Measurements from ENCODE around the gene ZNF462. TPM values are rescaled to one million over a fixed set of nuclear protein-coding genes. Genes with fewer than 3 reads are reported as not detected.

ZNF462 gene
- total RNA-seq, 4 donors from 2014 or later, result 18.6 to 37.1 (median 27.3) TPM

GRCh38 chr9:106867286-106867685 is 4.3 kb downstream of the ZNF462 start:
- Histone ChIP-seq H3K27me3 (peaks cover 0 to 4% of the 10 kb centered on the region in 2 donors), H3K27ac (peak overlapping the region in 1 of 4 donors; percentile 93), H3K9me3 (no peaks in the 10 kb centered on the region), H3K36me3 (no peaks in the 10 kb centered on the region), H3K4me3 (no peak overlapping the region), H3K4me1 (peaks cover 7 to 75% (median 44%) of the 10 kb centered on the region in 4 donors)
- TF ChIP-seq POLR2A (IDR thresholded peaks at IDR 0.05), result no peak
- TF ChIP-seq EP300 (IDR thresholded peaks at IDR 0.05), result no peak
- no peak for TF ChIP-seq CTCF (IDR thresholded peaks at IDR 0.05)
- DNase-seq (ENCODE audit: low spot score in 2 of 2), result no peak
- WGBS, 2 donors, result 83 to 86% methylated on average over 4 of the region's 4 CpGs

GRCh38 chr9:106868087-106868486 is 5.1 kb downstream of the ZNF462 start:
- H3K36me3 ChIP-seq, result no peaks in the 10 kb centered on the region
- WGBS, 2 donors, result 36 to 40% methylated on average over 1 of the region's 1 CpG
- TF ChIP-seq EP300 (IDR thresholded peaks at IDR 0.05) (no peak), CTCF (IDR thresholded peaks at IDR 0.05) (no peak), POLR2A (IDR thresholded peaks at IDR 0.05) (no peak)
- H3K4me1 ChIP-seq, result peaks cover 7 to 83% (median 44%) of the 10 kb centered on the region in 4 donors
- peaks cover 0 to under 1% of the 10 kb centered on the region in 2 donors for H3K27me3 ChIP-seq
- peak overlapping the region in 3 of 4 donors; percentile 15 to 93 (median 70) for H3K27ac ChIP-seq
- H3K9me3 ChIP-seq, result no peaks in the 10 kb centered on the region
- H3K4me3 ChIP-seq, result no peak overlapping the region
- no peak for DNase-seq (ENCODE audit: low spot score in 2 of 2)

GRCh38 chr9:106868565-106868964 is 5.6 kb downstream of the ZNF462 start:
- H3K27me3 ChIP-seq, result no peaks in the 10 kb centered on the region
- H3K27ac ChIP-seq, result peak overlapping the region in 3 of 4 donors; percentile 15 to 93 (median 70)
- H3K4me3 ChIP-seq, result no peak overlapping the region
- no peaks in the 10 kb centered on the region for H3K36me3 ChIP-seq
- 20 to 25% methylated on average over 5 of the region's 5 CpGs for whole genome bisulfite sequencing, 2 donors
- peak; percentile 17 to 18 for DNase-seq (ENCODE audit: low spot score in 2 of 2)
- TF ChIP-seq POLR2A (IDR thresholded peaks at IDR 0.05) (no peak), EP300 (IDR thresholded peaks at IDR 0.05) (peak in 1 of 2 donors; percentile 42)
- H3K4me1 ChIP-seq, result peaks cover 7 to 86% (median 44%) of the 10 kb centered on the region in 4 donors
- no peaks in the 10 kb centered on the region for H3K9me3 ChIP-seq

- Histone ChIP-seq H3K27ac (peak overlapping the region; percentile 15 to 93 (median 46)), H3K36me3 (no peaks in the 10 kb centered on the region), H3K9me3 (no peaks in the 10 kb centered on the region), H3K4me1 (peaks cover 7 to 90% (median 44%) of the 10 kb centered on the region in 4 donors), H3K27me3 (no peaks in the 10 kb centered on the region), H3K4me3 (no peak overlapping the region)
- no peak for DNase-seq (ENCODE audit: low spot score in 2 of 2)
- 10 to 12% methylated on average over 2 of the region's 2 CpGs for WGBS, 2 donors
- TF ChIP-seq CTCF (IDR thresholded peaks at IDR 0.05) (no peak), POLR2A (IDR thresholded peaks at IDR 0.05) (no peak), EP300 (IDR thresholded peaks at IDR 0.05) (no peak)
These were observed 6.1 kb downstream of the ZNF462 start for GRCh38 chr9:106869028-106869427.

GRCh38 chr9:106869458-106869857 is 6.5 kb downstream of the ZNF462 start:
- H3K4me1 ChIP-seq, result peaks cover 7 to 95% (median 44%) of the 10 kb centered on the region in 4 donors
- TF ChIP-seq EP300 (IDR thresholded peaks at IDR 0.05) (no peak), CTCF (IDR thresholded peaks at IDR 0.05) (no peak), POLR2A (IDR thresholded peaks at IDR 0.05) (no peak)
- 30 to 36% methylated on average over 3 of the region's 3 CpGs for WGBS, 2 donors

More at GRCh38 chr9:106869458-106869857, 6.5 kb downstream of the ZNF462 start:
- DNase-seq (ENCODE audit: low spot score in 2 of 2), result no peak
- Histone ChIP-seq H3K27me3 (no peaks in the 10 kb centered on the region), H3K36me3 (no peaks in the 10 kb centered on the region), H3K9me3 (no peaks in the 10 kb centered on the region), H3K4me3 (no peak overlapping the region), H3K27ac (peak overlapping the region in 3 of 4 donors; percentile 22 to 93 (median 70))

Data from tibial nerve (tissue), 4 donors.